A204.1 (cell line): ENCODE results near the gene OR2W3.

Experiments used
- FAIRE-seq: peaks from 2 replicates; lab custom pipeline; 2012; peaks lifted over from hg19 to GRCh38; lab: Jason Lieb, UNC

The OR2W3 gene

GRCh38 chr1:247895163-247895637 is at the start of gene OR2W3:
TSS of gene OR2W3 (plus strand) at chr1:247895587. CDS start at chr1:247895587, 0 bp downstream.
- no peak for FAIRE-seq

- no peak for FAIRE-seq
These were observed 49.7 kb upstream of the OR2W3 start for GRCh38 chr1:247845693-247846017.

GRCh38 chr1:247848346-247848745 is 47.0 kb upstream of the OR2W3 start:
- FAIRE-seq: no peak

GRCh38 chr1:247849616-247850015 is 45.8 kb upstream of the OR2W3 start:
- no peak for FAIRE-seq

- FAIRE-seq: no peak
These were observed 40.4 kb upstream of the OR2W3 start for GRCh38 chr1:247854899-247855545.

GRCh38 chr1:247855911-247856310 is 39.5 kb upstream of the OR2W3 start:
- FAIRE-seq: no peak

- FAIRE-seq: no peak
These were observed 38.1 kb upstream of the OR2W3 start, which contains the start of gene TRIM58 for GRCh38 chr1:247857069-247857984. TSS of gene TRIM58 (plus strand) at chr1:247857187. CDS start at chr1:247857247, 60 bp downstream.

GRCh38 chr1:247857985-247858619 is 37.3 kb upstream of the OR2W3 start:
- FAIRE-seq: no peak

GRCh38 chr1:247862756-247863155 is 32.6 kb upstream of the OR2W3 start:
- FAIRE-seq: no peak

- no peak for FAIRE-seq
These were observed 30.7 kb upstream of the OR2W3 start for GRCh38 chr1:247864644-247865043.

- no peak for FAIRE-seq
These were observed 30.0 kb upstream of the OR2W3 start for GRCh38 chr1:247865416-247865815.

GRCh38 chr1:247883346-247883745 is 12.0 kb upstream of the OR2W3 start:
- no peak for FAIRE-seq

GRCh38 chr1:247884797-247885413 is 10.5 kb upstream of the OR2W3 start:
- peak; percentile 49 for FAIRE-seq

GRCh38 chr1:247895976-247896375 is 589 bp downstream of the OR2W3 start:
- FAIRE-seq: no peak

- no peak for FAIRE-seq
These were observed 8.7 kb downstream of the OR2W3 start for GRCh38 chr1:247904122-247904521.

- no peak for FAIRE-seq
These were observed 9.8 kb downstream of the OR2W3 start for GRCh38 chr1:247905181-247905580.

- no peak for FAIRE-seq
These were observed 10.6 kb downstream of the OR2W3 start for GRCh38 chr1:247905910-247906503.

- peak; percentile 99 for FAIRE-seq
These were observed 11.2 kb downstream of the OR2W3 start for GRCh38 chr1:247906504-247907047.

GRCh38 chr1:247908766-247909165 is 13.4 kb downstream of the OR2W3 start:
- no peak for FAIRE-seq

- no peak for FAIRE-seq
These were observed 18.4 kb downstream of the OR2W3 start for GRCh38 chr1:247913786-247914185.

GRCh38 chr1:247914941-247915662 is 19.7 kb downstream of the OR2W3 start:
- FAIRE-seq: no peak
